Stimulated activated CD4-positive, alpha-beta T cell treated with anti-CD3 and anti-CD28 coated beads, Interleukin-4, amount 100 ng/mL, for 4 hours (primary cell): ENCODE measurements around the gene GBE1.
"Not testable (repeated sequence)": the region's sequence is repeated elsewhere in the genome, so short reads cannot be mapped to it uniquely, and the experiment has no call there.

Experiments
- DNase-seq, 2 experiments: peaks; one replicate each; pipeline ENCODE4 v3.0.0-alpha.2; 2020

Gene GBE1

GRCh38 chr3:81752604-81753003 lies 8.8 kb downstream of the GBE1 start:
- DNase-seq = no peak

- no peak for DNase-seq
These were observed 12.2 kb downstream of the GBE1 start for GRCh38 chr3:81749265-81749664.

- DNase-seq = not testable (repeated sequence)
These were observed 14.2 kb downstream of the GBE1 start for GRCh38 chr3:81747280-81747679.

GRCh38 chr3:81744366-81744765 lies 17.1 kb downstream of the GBE1 start:
- no peak for DNase-seq

GRCh38 chr3:81743096-81744025 lies 18.1 kb downstream of the GBE1 start:
- DNase-seq = no peak

GRCh38 chr3:81742581-81742980 lies 18.9 kb downstream of the GBE1 start:
- DNase-seq = no peak

GRCh38 chr3:81741216-81741615 lies 20.2 kb downstream of the GBE1 start:
- DNase-seq = no peak

- no peak for DNase-seq
These were observed 20.7 kb downstream of the GBE1 start for GRCh38 chr3:81740731-81741130.

- DNase-seq = no peak
These were observed 26.1 kb downstream of the GBE1 start for GRCh38 chr3:81735334-81735733.

- DNase-seq = no peak
These were observed 26.7 kb downstream of the GBE1 start for GRCh38 chr3:81734742-81735141.

GRCh38 chr3:81732642-81733041 lies 28.8 kb downstream of the GBE1 start:
- no peak for DNase-seq

- DNase-seq = no peak
These were observed 32.5 kb downstream of the GBE1 start for GRCh38 chr3:81728766-81729544.

GRCh38 chr3:81726735-81727134 lies 34.7 kb downstream of the GBE1 start:
- DNase-seq = no peak

- no peak for DNase-seq
These were observed 35.3 kb downstream of the GBE1 start for GRCh38 chr3:81726132-81726531.

- no peak for DNase-seq
These were observed 37.6 kb downstream of the GBE1 start for GRCh38 chr3:81723732-81724313.

- no peak for DNase-seq
These were observed 43.1 kb downstream of the GBE1 start for GRCh38 chr3:81718311-81718710.

- no peak for DNase-seq
These were observed 44.5 kb downstream of the GBE1 start for GRCh38 chr3:81716870-81717509.

- no peak for DNase-seq
These were observed 48.4 kb downstream of the GBE1 start for GRCh38 chr3:81713031-81713430.

- DNase-seq = no peak
These were observed 51.8 kb downstream of the GBE1 start for GRCh38 chr3:81709606-81710005.

GRCh38 chr3:81707996-81708395 lies 53.4 kb downstream of the GBE1 start:
- DNase-seq = no peak

GRCh38 chr3:81702126-81702525 lies 59.3 kb downstream of the GBE1 start:
- no peak for DNase-seq

GRCh38 chr3:81699536-81700320 lies 61.7 kb downstream of the GBE1 start:
- DNase-seq = no peak
